Nucleus accumbens (tissue), 56 donors: ENCODE measurements around the gene TIPRL.

Experiments
- DNase-seq, 56 donors: peaks; one replicate each; lab custom pipeline; 2025; lab: John Stamatoyannopoulos, UW

The TIPRL gene

GRCh38 chr1:168243636-168244212 is 65.0 kb downstream of the TIPRL start:
- DNase-seq, result no peak

DNA sequence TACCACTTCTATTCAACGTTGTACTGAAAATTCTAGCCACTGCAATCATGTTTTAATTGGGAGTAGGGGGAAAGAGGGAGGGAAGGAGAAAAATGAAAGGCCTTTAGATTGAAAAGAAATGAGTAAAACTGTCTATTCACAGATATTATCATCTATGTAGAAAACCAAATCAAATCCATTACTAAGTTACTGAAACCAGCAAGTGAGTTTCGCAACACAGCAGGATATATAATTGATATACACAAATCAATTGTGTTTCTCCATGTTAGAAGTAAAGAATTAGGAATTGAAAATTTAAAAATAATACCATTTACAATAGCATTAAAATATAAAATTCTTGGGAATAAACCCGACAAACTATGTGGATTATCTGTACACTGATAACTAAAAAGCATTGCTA is 66.3 kb downstream of the TIPRL start:
- DNase-seq, result no peak

DNA sequence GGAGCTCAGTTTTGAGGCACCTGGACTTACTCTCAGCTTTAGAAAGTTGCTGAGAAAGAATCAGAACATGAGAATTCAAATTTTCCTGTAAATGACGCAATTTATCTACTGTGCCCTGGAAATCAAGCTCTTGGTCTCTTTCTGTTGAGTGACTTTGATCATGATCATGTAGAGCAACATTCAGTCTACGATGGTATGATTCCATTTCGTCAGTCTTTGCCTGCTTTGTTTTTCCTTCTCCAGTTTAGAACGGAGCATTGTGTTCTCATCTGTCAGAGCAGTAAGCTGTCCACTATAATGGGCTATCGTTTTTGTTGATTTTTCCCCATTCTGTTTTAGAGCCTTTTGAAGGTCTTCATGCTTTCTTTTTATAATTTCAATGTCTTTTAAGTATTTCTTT is 67.7 kb downstream of the TIPRL start:
- DNase-seq, result peak in 2 of 56 donors; percentile 14 to 19
